Measurements from ENCODE around the gene MATN3. TPM values are rescaled to one million over a fixed set of nuclear protein-coding genes. Genes with fewer than 3 reads are reported as not detected.

The MATN3 gene
- total and polyA plus RNA-seq, 9 of the 15 experiments (the other 6 are each of a cell fraction or from before 2014, with no cell fraction given): not detected

GRCh38 chr2:20052861-20053281 lies 40.4 kb upstream of the MATN3 start (continued):
- TF ChIP-seq EP400 (IDR thresholded peaks at IDR 0.05) (no peak), DEAF1 (CRISPR knock-in tag; IDR thresholded peaks at IDR 0.05) (no peak), POLR3A (IDR thresholded peaks at IDR 0.05; ENCODE audit: borderline replicate concordance, extremely low read depth, insufficient read depth, insufficient read length) (no peak), OTX1 (CRISPR knock-in tag; IDR thresholded peaks at IDR 0.05) (no peak), RFX5 (IDR thresholded peaks at IDR 0.05; ENCODE audit: low read depth, low read length) (no peak), ZBTB33 (CRISPR knock-in tag; IDR thresholded peaks at IDR 0.05) (no peak), ZBTB26 (CRISPR knock-in tag; IDR thresholded peaks at IDR 0.05) (no peak), ASH1L (IDR thresholded peaks at IDR 0.05; ENCODE audit: borderline replicate concordance, low read depth, partially characterized antibody) (no peak), ZNF174 (CRISPR knock-in tag; IDR thresholded peaks at IDR 0.05) (no peak), ZNF639 (CRISPR knock-in tag; conservative IDR thresholded peaks at IDR 0.05 in 1 of 2, IDR thresholded peaks at IDR 0.05 in 1 of 2) (no peak), NCOA6 (IDR thresholded peaks at IDR 0.05) (no peak), KLF1 (tag; IDR thresholded peaks at IDR 0.05) (peak; percentile 47; the same call in 1 of the 2 replicates), ZMIZ1 (IDR thresholded peaks at IDR 0.05; ENCODE audit: low read depth in 2 of 2, low read length in 2 of 2) (peak in 1 of 2 experiments; percentile 78; a peak in 1 of 4 replicates), MXI1 (IDR thresholded peaks at IDR 0.05; ENCODE audit: low read depth, low read length) (no peak), TCF15 (CRISPR knock-in tag; IDR thresholded peaks at IDR 0.05) (no peak), HNRNPH1 (optimal IDR thresholded peaks at IDR 0.05; ENCODE audit: low read depth, low read length) (no peak), BRCA1 (IDR thresholded peaks at IDR 0.05) (no peak), BRCA1 (CRISPR knock-in tag; IDR thresholded peaks at IDR 0.05) (no peak)

All from K562 (cell line).